SK-N-SH (cell line): ENCODE measurements around the gene CSTPP1. TPM values are rescaled to one million over a fixed set of nuclear protein-coding genes. Genes with fewer than 3 reads are reported as not detected.

Source experiments
- CTCF ChIA-PET: fragments of 300-600, 350-600 bp; formaldehyde crosslinking; extraction: SDS; loops from one replicate; lab custom pipeline; 2021; lab: Yijun Ruan, JAX
- POLR2A ChIA-PET: fragments of 350-600 bp; sonication (Branson Sonifier 250); formaldehyde crosslinking; extraction: SDS; loops from one replicate; lab custom pipeline; 2020; ENCODE audit warnings: antibody characterized with exemption, inconsistent platforms; lab: Yijun Ruan, JAX
- DNase-seq: peaks from one replicate; pipeline ENCODE4 v3.0.0; 2012
- H2AFZ ChIP-seq: fragments of 200-600 bp; sonication (generic); 2 replicates; pipeline ENCODE4 v1.8.1; 2016; ENCODE audit warnings: antibody characterized with exemption, mild to moderate bottlenecking, low read depth
- H3F3A ChIP-seq: fragments of 200-600 bp; sonication (generic); replicated peaks from 2 replicates; pipeline ENCODE3; 2016; ENCODE audit warnings: antibody characterized with exemption, mild to moderate bottlenecking; ENCODE audit not compliant: insufficient read depth
- H3K27ac ChIP-seq, 2 experiments: fragments of 200-500 bp in 1 of 2; fragments of 200-600 bp in 1 of 2; sonication (Bioruptor generic) in 1 of 2; sonication (generic), shearing (Covaris generic) in 1 of 2; 2 replicates each; pipeline versions ENCODE4 v1.5.1 to v1.6.1; 2014 to 2016; ENCODE audit warnings: low read depth in 2 of 2, inconsistent platforms in 1 of 2, low read length in 1 of 2, mild to moderate bottlenecking in 1 of 2, mixed read lengths in 1 of 2
- H3K27me3 ChIP-seq: fragments of 200-600 bp; sonication (generic), shearing (Covaris generic); 2 replicates; pipeline ENCODE4 v1.6.1; 2016; ENCODE audit warnings: mixed run types; ENCODE audit not compliant: insufficient read depth
- H3K36me3 ChIP-seq, 2 experiments: fragments of 200-500 bp in 1 of 2; fragments of 200-600 bp in 1 of 2; sonication (Bioruptor generic) in 1 of 2; sonication (generic) in 1 of 2; replicated peaks in 1 of 2; 2 replicates each; pipeline versions ENCODE3 to v1.5.1; 2014 to 2016; ENCODE audit warnings: low read length in 1 of 2, mild to moderate bottlenecking in 1 of 2; ENCODE audit not compliant: insufficient read depth in 2 of 2, control insufficient read depth in 1 of 2
- H3K4me1 ChIP-seq, 2 experiments: fragments of 200-500 bp in 1 of 2; fragments of 200-600 bp in 1 of 2; sonication (Bioruptor generic) in 1 of 2; sonication (generic), shearing (Covaris generic) in 1 of 2; 2 replicates each; pipeline versions ENCODE4 v1.5.1 to v1.6.1; 2014 to 2016; ENCODE audit warnings: low read depth in 1 of 2, low read length in 1 of 2, mixed run types in 1 of 2; ENCODE audit not compliant: insufficient read depth in 2 of 2, control insufficient read depth in 1 of 2
- H3K4me2 ChIP-seq: fragments of 200-600 bp; sonication (generic), shearing (Covaris generic); 2 replicates; pipeline ENCODE4 v1.6.1; 2017; ENCODE audit warnings: mixed run types
- H3K4me3 ChIP-seq, 2 experiments: fragments of 200-500 bp in 1 of 2; fragments of 200-600 bp in 1 of 2; sonication (Bioruptor generic) in 1 of 2; sonication (generic), shearing (Covaris generic) in 1 of 2; 2 replicates each; pipeline versions ENCODE4 v1.5.1 to v1.8.1; 2014 to 2016; ENCODE audit warnings: low read depth in 2 of 2, inconsistent platforms in 1 of 2, low read length in 1 of 2, mild to moderate bottlenecking in 1 of 2, mixed read lengths in 1 of 2, moderate library complexity in 1 of 2
- H3K79me2 ChIP-seq: fragments of 200-600 bp; sonication (generic); 2 replicates; pipeline ENCODE4 v1.8.1; 2017; ENCODE audit warnings: mild to moderate bottlenecking; ENCODE audit not compliant: insufficient read depth
- H3K9ac ChIP-seq: fragments of 200-600 bp; sonication (generic); 2 replicates; pipeline ENCODE4 v1.6.1; 2017; ENCODE audit warnings: mixed run types
- H3K9me2 ChIP-seq: fragments of 200-600 bp; sonication (generic); 2 replicates; pipeline ENCODE4 v1.6.1; 2017; ENCODE audit warnings: mixed run types
- H3K9me3 ChIP-seq: fragments of 200-600 bp; sonication (generic); 2 replicates; pipeline ENCODE4 v1.6.1; 2017; ENCODE audit warnings: mixed run types, mild to moderate bottlenecking, moderate library complexity
- H4K20me1 ChIP-seq: fragments of 200-600 bp; sonication (generic); 2 replicates; pipeline ENCODE4 v1.6.1; 2017; ENCODE audit warnings: mild to moderate bottlenecking, mixed run types; ENCODE audit not compliant: insufficient read depth
- CHD2 ChIP-seq: fragments of 150-350 bp; IDR thresholded peaks from 2 replicates; pipeline ENCODE4 v1.6.1; 2018; ENCODE audit warnings: low read length; ENCODE audit not compliant: partially characterized antibody
- EZH2phosphoT487 ChIP-seq: fragments of 200-600 bp; sonication (generic); IDR thresholded peaks from 2 replicates; pipeline ENCODE4 v1.6.1; 2017; ENCODE audit warnings: low read depth, mixed run types, mild to moderate bottlenecking, antibody characterized with exemption, moderate library complexity, borderline replicate concordance
- FOSL2 ChIP-seq: IDR thresholded peaks from 2 replicates; pipeline ENCODE4 v1.4.0; 2012; ENCODE audit warnings: low read depth, mild to moderate bottlenecking, moderate library complexity, borderline replicate concordance
- FOXJ3 ChIP-seq: sonication (generic); formaldehyde crosslinking; IDR thresholded peaks from 2 replicates; pipeline ENCODE4 v1.5.1; 2020; ENCODE audit warnings: mild to moderate bottlenecking, missing genetic modification reagents
- GATA2 ChIP-seq: sonication (generic); formaldehyde crosslinking; IDR thresholded peaks from 2 replicates; pipeline ENCODE4 v1.5.0; 2020; ENCODE audit warnings: mild to moderate bottlenecking, missing genetic modification reagents
- JUND ChIP-seq: IDR thresholded peaks from 2 replicates; pipeline ENCODE4 v1.4.0; 2012
- MEF2A ChIP-seq: IDR thresholded peaks from 2 replicates; pipeline ENCODE4 v1.4.0; 2012; ENCODE audit warnings: low read depth, borderline replicate concordance
- NRF1 ChIP-seq: IDR thresholded peaks from 2 replicates; pipeline ENCODE4 v1.6.1; 2012; ENCODE audit warnings: low read depth, mild to moderate bottlenecking, low read length
- RAD21 ChIP-seq: IDR thresholded peaks from 2 replicates; pipeline ENCODE4 v1.6.1; 2012; ENCODE audit warnings: mild to moderate bottlenecking, low read length
- RCOR1 ChIP-seq: fragments of 150-350 bp; IDR thresholded peaks from 2 replicates; pipeline ENCODE4 v1.6.1; 2017; ENCODE audit warnings: antibody characterized with exemption, low read length
- SMC3 ChIP-seq: IDR thresholded peaks from 2 replicates; pipeline ENCODE4 v1.6.1; 2012; ENCODE audit warnings: low read depth, low read length, improper control_type of control experiment
- TAF1 ChIP-seq: IDR thresholded peaks from 2 replicates; pipeline ENCODE4 v1.6.1; 2012; ENCODE audit warnings: low read depth, mild to moderate bottlenecking, low read length, moderate library complexity, borderline replicate concordance
- TCF12 ChIP-seq: IDR thresholded peaks from 2 replicates; pipeline ENCODE4 v1.4.0; 2012
- TEAD4 ChIP-seq: IDR thresholded peaks from 2 replicates; pipeline ENCODE4 v1.4.0; 2012; ENCODE audit warnings: mild to moderate bottlenecking, borderline replicate concordance; ENCODE audit not compliant: insufficient read depth
- USF1 ChIP-seq: IDR thresholded peaks from 2 replicates; pipeline ENCODE4 v1.4.0; 2012; ENCODE audit warnings: low read depth, borderline replicate concordance
- USF2 ChIP-seq: fragments of 150-350 bp; IDR thresholded peaks from 2 replicates; pipeline ENCODE4 v1.6.1; 2017; ENCODE audit warnings: antibody characterized with exemption, low read length, low read depth, borderline replicate concordance
- YY1 ChIP-seq: IDR thresholded peaks from 2 replicates; pipeline ENCODE4 v1.4.0; 2012; ENCODE audit warnings: low read depth, mild to moderate bottlenecking
- ZBTB33 ChIP-seq: IDR thresholded peaks from 2 replicates; pipeline ENCODE4 v1.4.0; 2012; ENCODE audit warnings: low read depth, borderline replicate concordance
- WGBS: methylation state at CpG from one replicate; pipeline ENCODE4 v1.1.6; 2017; ENCODE audit warnings: low lambda C conversion rate; 5-methylcytosine and 5-hydroxymethylcytosine counted together
- polyA plus RNA-seq, 3 experiments: library from polyadenylated mRNA; depleted of rRNA; stranded (reverse); fragments of >200 nt; gene quantifications; 2 replicates each; pipeline ENCODE4 v1.2.3, GENCODE V29; 2012

The CSTPP1 gene
- polyA plus RNA-seq, 1 of the 3 experiments (the other 2 are of a cell fraction) = 85.7 TPM

GRCh38 chr11:47056261-47056915, 119.8 kb downstream of the CSTPP1 start:
- POLR2A ChIA-PET = no interaction called here
- WGBS = 72% methylated on average over 3 of the region's 3 CpGs
- H3K36me3 ChIP-seq = peaks cover 2 to 13% of the 10 kb centered on the region in 2 experiments
- H3K4me1 ChIP-seq = peaks cover 0 to 27% of the 10 kb centered on the region in 2 experiments; a peak in 1 of 4 replicates
- H4K20me1 ChIP-seq = no peaks in the 10 kb centered on the region
- H3F3A ChIP-seq = peaks cover 4% of the 10 kb centered on the region
- no peaks in the 10 kb centered on the region for H3K9me2 ChIP-seq
- CTCF ChIA-PET = interaction anchor here (2.3 kb wide), 1 partner anchor 97 kb away, joined by 7 read pairs; no protein-coding TSS in a partner anchor
- H3K27ac ChIP-seq = no peak overlapping the region; a peak in 1 of 4 replicates
- TF ChIP-seq EZH2phosphoT487 (no peak), USF1 (no peak), SMC3 (no peak), NRF1 (no peak), JUND (no peak), RCOR1 (no peak), USF2 (no peak), FOSL2 (0 out of 2 replicates have a peak, but pooled peaks have one; percentile 15), TEAD4 (no peak), CHD2 (no peak), TCF12 (peak; percentile 27; the same call in 1 of the 2 replicates), RAD21 (no peak), MEF2A (no peak), FOXJ3 (CRISPR knock-in tag) (no peak), TAF1 (no peak), GATA2 (no peak), YY1 (no peak)
- H3K4me2 ChIP-seq = no peak overlapping the region
- DNase-seq = no peak
- H3K4me3 ChIP-seq = no peak overlapping the region
- H3K9ac ChIP-seq = no peak overlapping the region
- H3K79me2 ChIP-seq = no peaks in the 10 kb centered on the region
- no peaks in the 10 kb centered on the region for H3K27me3 ChIP-seq
- H2AFZ ChIP-seq = no peak overlapping the region
- no peaks in the 10 kb centered on the region for H3K9me3 ChIP-seq

- DNase-seq = no peak
- no peak for TF ChIP-seq NRF1
- TF ChIP-seq FOXJ3 (CRISPR knock-in tag) = no peak
- no peak for TF ChIP-seq ZBTB33
- CTCF ChIA-PET = interaction anchor here (2.3 kb wide), 1 partner anchor 96 kb away, joined by 7 read pairs; no protein-coding TSS in a partner anchor
Observed at GRCh38 chr11:47057365-47057764, 120.8 kb downstream of the CSTPP1 start.

More at GRCh38 chr11:47057365-47057764, 120.8 kb downstream of the CSTPP1 start:
- peaks cover 0 to 29% of the 10 kb centered on the region in 2 experiments; a peak in 1 of 4 replicates for H3K4me1 ChIP-seq
- POLR2A ChIA-PET = no interaction called here
- no peaks in the 10 kb centered on the region for H4K20me1 ChIP-seq
- H3K9me2 ChIP-seq = no peaks in the 10 kb centered on the region
- no peak overlapping the region for H3K4me3 ChIP-seq
- H3F3A ChIP-seq = peaks cover 4% of the 10 kb centered on the region
- no peaks in the 10 kb centered on the region for H3K27me3 ChIP-seq
- H3K79me2 ChIP-seq = no peaks in the 10 kb centered on the region
- H3K36me3 ChIP-seq = peaks cover 2 to 13% of the 10 kb centered on the region in 2 experiments
- no peak overlapping the region for H3K4me2 ChIP-seq
- H3K9me3 ChIP-seq = no peaks in the 10 kb centered on the region
- no peak overlapping the region for H3K9ac ChIP-seq
- no peak overlapping the region for H3K27ac ChIP-seq
- no peak overlapping the region for H2AFZ ChIP-seq
